WI38 (cell line): ENCODE results near the gene TIMP1.
A peak's percentile ranks its signal among the peaks of the same experiment; 100 is the strongest.

Source experiments
- H3K4me3 ChIP-seq: 2 replicates; pipeline ENCODE4 v1.5.1; 2011; ENCODE audit warnings: low read depth, mild to moderate bottlenecking, control low read depth, low read length
- TF ChIP-seq, protein P1 (sequence below): IDR thresholded peaks from 2 replicates; pipeline ENCODE4 v1.5.1; 2012; ENCODE audit warnings: low read depth, mild to moderate bottlenecking, control low read depth, low read length

The TIMP1 gene

DNA sequence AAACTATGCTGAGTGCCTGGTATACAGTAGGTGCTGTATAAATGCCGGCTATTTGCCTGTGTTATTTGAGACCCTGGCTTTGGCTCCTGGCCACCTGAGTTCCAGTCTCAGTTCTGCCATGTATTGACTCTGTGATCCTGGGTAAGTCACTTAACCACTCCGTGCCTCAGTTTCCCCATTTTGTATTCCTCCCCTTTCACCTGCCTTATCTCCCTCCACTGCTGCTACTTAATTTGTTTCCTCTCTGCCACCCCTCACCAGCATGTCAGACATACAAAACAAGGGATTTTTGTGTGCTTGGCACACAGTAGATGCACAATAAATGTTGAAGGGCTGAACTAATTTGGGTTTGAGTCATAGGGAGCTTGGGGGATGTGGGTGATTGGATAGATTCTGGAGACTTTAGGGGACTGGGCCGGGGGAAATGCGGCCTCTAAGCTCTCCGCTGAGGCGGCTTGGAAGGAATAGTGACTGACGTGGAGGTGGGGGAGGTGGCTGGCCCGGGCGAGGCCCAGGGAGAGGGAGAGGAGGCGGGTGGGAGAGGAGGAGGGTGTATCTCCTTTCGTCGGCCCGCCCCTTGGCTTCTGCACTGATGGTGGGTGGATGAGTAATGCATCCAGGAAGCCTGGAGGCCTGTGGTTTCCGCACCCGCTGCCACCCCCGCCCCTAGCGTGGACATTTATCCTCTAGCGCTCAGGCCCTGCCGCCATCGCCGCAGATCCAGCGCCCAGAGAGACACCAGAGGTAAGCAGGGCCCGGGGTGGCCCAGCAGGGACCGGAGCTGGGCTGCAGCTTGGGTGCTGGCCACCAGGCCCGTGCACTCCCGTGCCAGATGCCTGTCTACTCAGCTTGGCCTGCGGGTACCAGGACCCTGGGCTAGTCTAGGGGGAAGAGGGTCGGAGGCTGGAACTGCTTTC is at the start of gene TIMP1:
Gene TIMP1, plus strand, starts transcription at position 706 of the 917 bp plus-strand sequence. CDS start 980 bp downstream, outside the sequence.
- peak within 1 kb of the TSS; percentile 75 for H3K4me3 ChIP-seq
- TF ChIP-seq, protein P1, sequence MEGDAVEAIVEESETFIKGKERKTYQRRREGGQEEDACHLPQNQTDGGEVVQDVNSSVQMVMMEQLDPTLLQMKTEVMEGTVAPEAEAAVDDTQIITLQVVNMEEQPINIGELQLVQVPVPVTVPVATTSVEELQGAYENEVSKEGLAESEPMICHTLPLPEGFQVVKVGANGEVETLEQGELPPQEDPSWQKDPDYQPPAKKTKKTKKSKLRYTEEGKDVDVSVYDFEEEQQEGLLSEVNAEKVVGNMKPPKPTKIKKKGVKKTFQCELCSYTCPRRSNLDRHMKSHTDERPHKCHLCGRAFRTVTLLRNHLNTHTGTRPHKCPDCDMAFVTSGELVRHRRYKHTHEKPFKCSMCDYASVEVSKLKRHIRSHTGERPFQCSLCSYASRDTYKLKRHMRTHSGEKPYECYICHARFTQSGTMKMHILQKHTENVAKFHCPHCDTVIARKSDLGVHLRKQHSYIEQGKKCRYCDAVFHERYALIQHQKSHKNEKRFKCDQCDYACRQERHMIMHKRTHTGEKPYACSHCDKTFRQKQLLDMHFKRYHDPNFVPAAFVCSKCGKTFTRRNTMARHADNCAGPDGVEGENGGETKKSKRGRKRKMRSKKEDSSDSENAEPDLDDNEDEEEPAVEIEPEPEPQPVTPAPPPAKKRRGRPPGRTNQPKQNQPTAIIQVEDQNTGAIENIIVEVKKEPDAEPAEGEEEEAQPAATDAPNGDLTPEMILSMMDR, result no peak

DNA sequence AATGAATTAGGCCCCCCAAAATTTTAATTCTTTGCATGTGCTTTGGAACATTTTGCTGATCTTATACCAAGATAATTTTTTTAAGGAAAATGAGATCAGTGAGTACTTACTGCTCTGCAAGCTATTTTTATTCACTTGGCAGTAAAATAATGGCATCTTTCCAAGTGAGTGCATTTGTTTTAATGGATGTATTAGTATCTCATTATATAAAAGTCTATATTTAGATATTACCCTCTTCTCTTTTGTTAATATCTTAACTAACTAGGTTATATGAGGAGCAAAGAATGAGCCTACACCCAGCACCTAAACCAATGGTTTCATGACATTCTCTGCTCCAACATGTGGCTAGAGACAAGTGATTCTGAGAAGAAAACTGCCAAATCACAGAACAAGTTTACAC is 42.4 kb upstream of the TIMP1 start:
- no peak overlapping the region for H3K4me3 ChIP-seq
- TF ChIP-seq, protein P1, result no peak

DNA sequence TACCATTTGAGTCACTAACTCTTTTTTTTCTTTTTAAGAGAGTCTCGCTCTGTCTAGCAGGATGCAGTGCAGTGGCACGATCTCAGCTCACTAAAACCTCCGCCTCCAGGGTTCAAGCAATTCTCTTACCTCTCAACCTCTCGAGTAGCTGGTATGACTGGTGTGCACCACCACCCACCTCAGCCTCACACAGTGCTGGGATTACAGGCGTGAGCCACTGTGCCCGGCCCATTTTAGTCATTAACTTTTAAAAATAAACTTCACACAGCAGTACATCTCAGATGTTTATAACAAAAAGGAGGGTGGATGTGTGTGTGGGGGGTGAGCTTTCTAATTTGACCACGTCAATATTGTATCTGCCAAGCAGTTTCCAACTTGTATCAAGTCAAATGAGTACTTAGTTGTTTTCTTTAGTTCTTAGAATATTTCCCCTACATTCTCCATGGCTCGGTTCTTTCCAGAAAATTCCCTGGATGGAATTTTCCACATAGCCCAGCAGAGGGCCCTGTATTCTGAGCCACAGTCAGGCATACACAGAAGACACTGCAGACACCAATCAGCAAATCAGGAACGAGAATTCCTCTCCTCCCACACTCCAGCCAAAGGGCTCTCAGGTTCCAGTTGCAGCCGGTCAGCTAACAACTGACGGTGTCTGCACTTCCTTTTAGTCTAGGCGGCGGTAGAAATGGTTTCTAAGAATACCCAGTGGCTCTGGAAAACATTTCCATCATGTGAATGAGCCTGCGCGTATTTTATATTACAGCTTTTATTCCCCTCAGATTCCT is 41.3 kb upstream of the TIMP1 start:
- H3K4me3 ChIP-seq, result no peak overlapping the region
- TF ChIP-seq, protein P1, result peak; percentile 44

DNA sequence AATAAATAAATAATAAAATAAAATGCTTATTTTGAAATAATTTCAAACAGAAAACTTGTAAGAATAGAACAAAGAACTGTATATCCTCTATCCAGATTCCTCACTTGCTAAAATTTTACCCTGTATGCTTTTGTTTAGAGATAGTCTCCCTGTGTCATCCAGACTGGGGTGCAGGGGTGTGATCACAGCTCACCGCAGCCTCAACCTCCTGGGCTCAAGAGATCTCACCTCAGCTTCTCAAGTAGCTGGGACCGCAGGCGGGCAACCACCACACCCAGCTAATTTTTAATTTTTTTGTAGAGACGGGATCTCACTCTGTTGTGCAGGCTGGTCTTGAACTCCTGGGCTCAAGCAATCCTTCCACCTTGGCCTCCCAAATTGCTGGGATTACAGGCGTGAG is 38.7 kb upstream of the TIMP1 start:
- TF ChIP-seq, protein P1, result no peak
- no peak overlapping the region for H3K4me3 ChIP-seq

DNA sequence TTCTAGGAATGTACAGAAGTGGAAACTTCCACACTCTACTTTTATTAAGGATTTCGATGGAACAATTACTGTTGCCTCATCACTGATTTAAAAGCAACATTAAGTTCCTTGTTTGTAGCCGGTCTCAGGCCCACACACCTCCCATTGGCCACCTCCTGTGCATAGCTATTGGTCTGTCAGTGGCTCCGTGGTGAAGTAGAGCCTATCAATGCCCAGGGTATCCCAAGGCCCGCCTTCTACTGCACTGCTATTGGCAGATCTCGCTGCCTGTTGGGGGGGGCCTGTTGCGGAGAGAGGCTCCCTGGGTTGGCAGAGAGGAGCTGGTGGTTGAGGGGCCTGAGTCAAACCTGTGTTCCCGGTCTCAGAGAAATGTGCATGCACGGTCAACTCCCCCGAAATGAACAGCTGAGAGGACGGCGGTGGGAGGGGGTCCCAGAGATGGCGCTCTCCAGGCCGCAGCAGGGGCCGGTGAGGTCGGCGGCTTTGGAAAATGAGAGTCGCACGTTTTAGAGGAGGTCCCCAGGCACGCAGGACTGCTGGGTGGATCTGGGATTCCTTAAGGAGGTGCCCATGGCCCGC is 26.1 kb upstream of the TIMP1 start:
- H3K4me3 ChIP-seq, result peak overlapping the region; percentile 51
- TF ChIP-seq, protein P1, result no peak

DNA sequence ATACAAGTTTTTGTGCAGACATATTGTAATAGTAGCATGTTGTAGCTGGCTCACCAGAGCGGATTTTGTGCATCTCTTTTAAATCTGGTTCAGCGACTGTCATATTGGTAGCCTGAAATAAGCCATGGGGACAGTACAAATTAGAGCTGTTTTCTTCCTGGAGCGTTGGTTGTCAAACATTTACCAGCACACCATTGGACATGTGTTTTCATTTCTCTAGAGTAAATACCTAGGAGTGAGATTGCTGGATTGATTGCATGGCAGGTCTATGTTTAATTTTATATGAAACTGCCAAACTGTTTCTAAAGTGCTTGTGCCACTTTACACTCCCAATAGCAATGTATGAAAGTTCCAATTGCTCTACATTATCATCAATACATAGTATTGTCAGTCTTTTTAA is 23.8 kb upstream of the TIMP1 start:
- no peak overlapping the region for H3K4me3 ChIP-seq
- TF ChIP-seq, protein P1, result no peak
